SK-N-SH treated with all-trans-retinoic acid at 6 μM for 48 hours (cell line): ENCODE measurements around the gene DOLK.

Source experiments
- CREB5 ChIP-seq: fragments of 250-450 bp; sonication (Bioruptor Pico); IDR thresholded peaks from 2 replicates; pipeline ENCODE4 v1.5.1; 2020; ENCODE audit warnings: low read depth, mild to moderate bottlenecking, moderate library complexity
- CSDC2 ChIP-seq: fragments of 250-450 bp; sonication (Bioruptor Pico); IDR thresholded peaks from 2 replicates; pipeline ENCODE4 v1.5.0; 2020; ENCODE audit warnings: mild to moderate bottlenecking, moderate library complexity
- ESRRG ChIP-seq: fragments of 250-450 bp; sonication (Bioruptor Pico); IDR thresholded peaks from 2 replicates; pipeline ENCODE4 v1.6.1; 2021; ENCODE audit warnings: mild to moderate bottlenecking
- GLIS3 ChIP-seq: fragments of 250-450 bp; sonication (Bioruptor Pico); IDR thresholded peaks from 2 replicates; pipeline ENCODE4 v1.5.0; 2020; ENCODE audit warnings: mild to moderate bottlenecking, moderate library complexity
- ISL1 ChIP-seq: fragments of 250-450 bp; sonication (Bioruptor Pico); IDR thresholded peaks from 2 replicates; pipeline ENCODE4 v2.1.2; 2022; ENCODE audit warnings: mild to moderate bottlenecking, moderate library complexity
- PATZ1 ChIP-seq: fragments of 250-450 bp; sonication (Bioruptor Pico); IDR thresholded peaks from 2 replicates; pipeline ENCODE4 v1.8.0; 2020; ENCODE audit warnings: mild to moderate bottlenecking, moderate library complexity, borderline replicate concordance
- POU6F1 ChIP-seq: fragments of 250-450 bp; sonication (Bioruptor Pico); IDR thresholded peaks from 2 replicates; pipeline ENCODE4 v1.8.0; 2021; ENCODE audit warnings: low read depth, mild to moderate bottlenecking, moderate library complexity, borderline replicate concordance

- TF ChIP-seq ESRRG (CRISPR knock-in tag) (no peak), GLIS3 (CRISPR knock-in tag) (no peak), PATZ1 (CRISPR knock-in tag) (0 out of 2 replicates have a peak, but pooled peaks have one; percentile 10), CSDC2 (CRISPR knock-in tag) (no peak), CREB5 (CRISPR knock-in tag) (no peak), POU6F1 (CRISPR knock-in tag) (no peak), ISL1 (CRISPR knock-in tag) (no peak)
Observed at GRCh38 chr9:128947527-128948301, at the start of gene DOLK, which contains the start of gene NUP188.
